Middle frontal gyrus (tissue), 1 donor: Measurements from ENCODE around the gene STAU1.
"Not testable (repeated sequence)": the region's sequence is repeated elsewhere in the genome, so short reads cannot be mapped to it uniquely, and the experiment has no call there.

Source experiments
- DNase-seq: peaks from one replicate; pipeline ENCODE4 v3.0.0-alpha.2; 2015; ENCODE audit warnings: low spot score; ENCODE audit errors: extremely low spot score

STAU1 gene

DNA sequence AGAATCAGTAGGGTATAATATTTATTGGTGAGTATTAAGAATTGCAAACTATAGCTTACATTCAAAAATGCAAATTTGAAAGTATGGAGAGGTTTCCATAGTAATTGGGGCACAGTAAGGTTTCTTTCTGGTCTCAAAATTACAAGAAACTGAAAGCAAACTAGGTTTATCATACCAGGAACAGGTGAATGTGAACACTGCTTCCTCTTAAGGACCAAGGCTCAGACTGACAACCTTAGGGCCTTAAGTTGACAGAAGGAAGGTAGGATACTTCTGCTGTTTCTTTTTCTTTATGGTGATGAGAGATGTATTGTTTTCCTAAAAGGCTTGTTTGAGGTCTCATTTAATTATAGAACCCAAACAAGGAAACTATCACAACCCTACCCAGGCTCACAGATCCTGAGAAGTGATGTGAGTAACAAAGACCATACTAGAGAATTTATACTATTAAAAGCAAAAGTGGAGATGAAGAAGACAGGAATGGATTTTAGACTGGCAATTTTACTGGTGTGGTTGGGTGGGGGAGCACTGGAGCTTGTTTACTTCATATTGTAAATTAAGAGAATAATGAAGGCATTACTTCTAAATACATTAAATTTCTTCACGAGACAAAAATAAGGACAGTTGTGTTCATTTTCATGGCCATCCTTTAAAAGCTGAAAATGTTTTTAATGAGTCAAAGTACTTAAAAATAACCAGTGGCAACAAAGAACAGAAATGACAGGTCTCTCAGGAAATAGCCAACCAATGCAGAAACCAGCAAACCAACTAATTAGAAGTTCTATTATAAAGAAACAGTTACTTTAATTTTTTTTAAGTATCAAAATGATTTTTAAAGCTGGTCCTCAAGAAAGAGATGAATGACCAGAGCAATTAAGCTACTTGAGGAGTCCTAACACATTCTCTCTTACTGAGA, 21.3 kb downstream of the STAU1 start:
- DNase-seq: no peak

DNA sequence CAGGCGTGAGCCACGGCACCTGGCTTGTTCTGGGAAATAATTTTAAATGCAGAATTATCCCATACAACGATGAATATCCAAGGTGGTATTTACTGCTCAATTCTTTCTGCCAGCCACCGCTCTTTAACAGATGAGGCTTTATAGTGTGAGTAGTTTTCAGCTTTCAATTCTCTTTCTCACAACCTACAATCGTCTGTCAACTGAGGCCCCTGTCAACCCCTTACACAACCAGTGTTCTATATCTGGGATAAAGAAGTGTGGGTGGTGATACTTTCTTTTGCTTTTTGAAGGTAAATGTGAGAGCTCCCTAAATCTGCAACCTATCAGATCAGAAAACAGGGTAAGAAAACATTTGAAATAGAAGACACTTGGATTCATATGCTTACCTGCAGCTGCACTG, 22.5 kb downstream of the STAU1 start:
- DNase-seq: no peak

DNA sequence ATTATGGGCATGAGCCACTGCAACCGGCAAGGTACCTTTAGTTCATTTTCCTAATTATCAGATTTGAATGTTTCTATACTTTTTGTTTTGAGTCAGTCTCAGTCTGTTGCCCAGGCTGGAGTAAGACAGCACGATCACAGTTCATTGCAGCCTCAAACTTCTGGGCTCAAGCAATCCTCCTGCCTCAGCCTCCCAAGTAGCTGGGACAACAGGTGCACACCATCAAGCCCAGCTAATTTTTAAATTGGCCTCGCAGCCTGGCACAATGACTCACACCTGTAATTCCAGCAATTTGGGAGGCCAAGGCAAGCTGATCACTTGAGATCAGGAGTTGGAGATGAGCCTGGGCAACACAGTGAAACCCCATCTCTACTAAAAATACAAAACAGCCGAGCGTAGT, 24.4 kb downstream of the STAU1 start:
- no peak for DNase-seq

DNA sequence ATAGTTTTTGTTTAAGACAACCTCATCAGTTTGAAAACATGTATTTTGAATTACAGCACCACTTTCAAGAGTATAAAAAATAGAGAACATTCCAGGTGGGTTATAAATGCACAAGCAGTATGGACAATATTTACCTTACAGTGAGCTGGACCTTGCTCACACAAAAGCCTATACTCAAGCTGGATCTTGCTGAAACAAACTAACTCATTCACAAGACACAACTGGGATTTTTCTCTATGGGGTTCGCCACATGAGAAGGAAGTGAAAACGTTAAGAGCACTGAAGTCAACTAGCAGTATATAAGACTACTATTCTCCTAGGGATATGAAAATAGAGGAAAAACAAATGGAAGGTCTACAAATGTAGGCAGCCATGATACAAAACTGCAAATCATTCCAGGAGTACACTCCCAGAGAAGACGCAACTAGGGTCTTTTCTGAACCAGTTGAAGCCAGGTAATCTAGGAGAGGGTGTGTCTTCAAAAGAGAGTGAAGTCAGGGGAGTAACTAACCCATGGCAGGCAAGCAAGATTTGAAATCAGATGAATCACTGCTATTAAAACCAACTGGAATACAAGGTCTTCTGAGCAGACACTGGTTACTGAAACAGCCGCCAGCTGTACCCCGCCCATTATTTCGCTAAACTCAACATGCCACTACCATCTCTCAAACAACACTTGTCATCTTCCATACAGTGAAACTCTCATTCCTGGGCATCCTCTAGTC, 26.5 kb downstream of the STAU1 start:
- no peak for DNase-seq

DNA sequence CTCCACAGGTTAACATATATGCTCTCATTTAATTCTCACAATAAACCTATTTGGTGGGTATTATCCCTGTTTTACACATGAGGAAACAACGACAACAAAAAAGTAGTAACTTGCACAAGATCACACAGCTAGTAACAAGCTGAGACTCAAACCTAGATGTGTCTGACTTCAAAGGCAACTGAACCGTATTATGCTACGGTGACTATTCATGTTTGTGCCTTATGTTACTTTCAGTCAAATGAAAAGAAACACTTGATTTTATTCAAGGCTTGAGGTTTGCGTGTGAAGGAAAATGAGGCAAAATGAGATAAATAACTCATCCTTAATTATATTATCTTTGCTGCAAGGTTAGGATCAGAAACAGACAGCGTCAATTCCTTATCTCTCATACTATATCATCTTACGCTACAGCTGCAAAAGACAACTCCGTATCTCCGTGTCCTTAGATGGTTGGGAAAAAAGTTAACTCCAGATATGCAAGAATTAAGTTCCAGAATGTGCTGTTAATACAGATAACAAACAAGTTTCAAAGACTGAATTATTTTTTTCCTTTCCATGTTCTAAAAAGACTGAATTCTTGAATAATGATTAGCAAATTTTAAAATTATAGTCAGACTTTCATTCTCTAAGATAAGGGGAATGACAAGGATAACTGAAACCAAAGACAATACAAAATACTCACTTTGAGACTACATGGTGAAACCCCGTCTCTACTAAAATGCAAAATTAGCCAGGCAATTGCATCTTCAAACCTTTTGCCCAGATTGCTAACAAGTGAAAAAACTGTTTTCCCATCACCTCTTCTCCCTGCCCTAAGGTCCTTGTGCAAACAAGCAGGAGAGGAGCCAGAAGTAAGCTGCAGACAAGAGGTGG, 27.8 kb downstream of the STAU1 start:
- no peak for DNase-seq

DNA sequence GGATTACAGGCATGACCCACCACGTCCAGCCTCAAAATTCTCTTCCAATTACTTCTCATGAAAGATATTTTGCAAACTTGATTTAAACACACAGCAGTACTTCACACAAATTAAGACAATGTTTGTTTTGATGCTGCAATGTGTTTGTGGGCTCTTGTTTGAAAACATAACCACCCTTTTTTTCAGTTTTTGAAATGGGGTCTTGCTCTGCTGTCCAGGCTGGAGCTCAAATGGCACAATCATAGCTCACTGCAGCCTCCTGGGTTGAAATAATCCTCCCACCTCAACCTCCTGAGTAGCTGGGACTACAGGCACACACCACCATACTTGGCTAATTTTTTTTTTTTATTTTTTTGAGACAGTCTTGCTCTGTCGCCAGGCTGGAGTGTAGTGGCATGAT, 31.0 kb downstream of the STAU1 start:
- no peak for DNase-seq

DNA sequence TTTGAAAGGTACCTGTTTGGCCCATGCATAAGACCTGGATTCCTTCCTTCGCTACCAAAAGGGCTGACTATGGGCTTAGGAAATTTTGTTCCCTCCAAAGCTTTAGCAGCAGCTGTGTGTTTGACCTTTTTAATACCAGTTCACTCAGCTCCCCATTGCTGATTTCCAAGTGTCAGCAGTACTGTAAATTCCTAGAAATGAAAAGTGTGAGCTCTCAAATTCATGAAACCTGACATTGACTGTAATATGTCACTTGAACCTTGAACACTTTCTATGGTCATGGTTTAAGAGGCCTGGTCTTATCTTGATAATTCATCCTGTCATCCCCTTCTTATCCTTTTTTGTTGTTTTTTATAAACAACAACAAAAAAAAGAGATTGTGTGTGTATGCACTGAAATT, 31.7 kb downstream of the STAU1 start:
- DNase-seq: no peak

DNA sequence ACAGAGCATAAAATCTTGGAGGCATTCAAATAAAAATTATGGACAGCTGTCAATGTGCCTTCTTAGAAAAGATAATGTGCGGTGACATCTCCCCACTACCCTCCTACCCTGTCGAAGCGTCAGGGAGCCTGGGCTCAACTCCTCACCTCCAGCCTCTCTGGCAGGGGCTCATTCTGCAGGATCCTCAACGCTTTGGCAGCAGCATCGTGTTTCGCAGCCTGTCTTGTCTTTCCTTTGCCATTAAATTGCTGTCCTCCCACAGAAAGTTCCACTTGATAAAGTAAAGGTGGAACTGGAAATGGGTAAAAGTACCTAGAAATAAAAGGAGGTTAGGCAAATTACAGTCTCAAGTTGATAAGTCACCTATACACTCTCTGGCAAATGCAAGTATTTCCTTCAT, 36.7 kb downstream of the STAU1 start:
- no peak for DNase-seq

DNA sequence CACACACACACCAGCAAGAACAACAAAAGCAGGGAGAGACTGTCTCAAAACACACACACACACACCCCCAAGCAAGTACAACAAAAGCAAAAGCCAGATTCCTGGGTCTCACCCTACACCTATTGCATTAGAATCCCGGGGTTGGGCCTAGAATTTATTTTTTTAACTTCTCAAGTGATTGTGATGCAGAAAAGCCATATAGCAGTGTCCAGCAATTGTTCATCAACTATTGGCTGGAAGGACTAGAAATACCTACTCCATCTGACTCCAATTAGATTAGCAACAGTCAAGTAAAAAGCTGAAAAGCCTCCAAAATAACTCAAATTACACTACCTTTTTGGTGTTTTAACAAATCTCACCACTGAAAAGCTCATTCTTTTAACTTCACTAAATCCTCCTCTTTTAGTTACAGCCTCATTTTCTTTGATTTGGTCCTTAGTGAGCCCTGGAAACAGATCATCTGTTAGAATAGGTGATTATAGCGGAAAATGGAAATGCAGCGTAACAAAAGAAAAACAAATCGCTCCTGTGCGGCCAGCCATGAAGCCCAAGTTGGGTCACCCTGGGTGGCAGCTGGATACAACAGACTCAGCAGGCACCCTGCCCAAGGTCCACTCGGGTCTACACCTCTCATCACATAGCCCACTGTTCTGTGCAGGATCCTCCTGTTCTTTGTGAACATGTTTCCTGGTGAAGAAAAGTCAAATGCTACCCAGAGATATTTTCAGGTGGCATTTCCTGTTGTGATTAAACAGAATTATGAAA, 38.7 kb downstream of the STAU1 start:
- DNase-seq: no peak

DNA sequence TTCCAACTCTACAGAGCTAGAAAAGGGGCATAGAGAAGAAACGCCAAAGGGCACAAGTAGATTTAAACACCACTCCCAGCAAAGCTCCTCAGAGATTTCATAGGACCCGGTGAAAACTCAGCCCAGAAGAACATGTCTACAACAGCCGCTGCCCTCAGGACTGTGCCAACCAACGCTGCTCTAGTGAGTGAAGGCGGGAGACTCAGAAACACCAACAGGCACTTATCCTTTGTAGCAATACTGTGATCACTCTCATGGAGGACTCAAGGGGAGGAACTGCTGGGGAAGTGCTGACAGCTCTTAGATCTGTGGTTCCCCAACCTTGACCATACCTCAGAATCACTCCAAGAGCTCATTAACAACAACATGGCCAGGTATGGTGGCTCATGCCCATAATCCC, 39.5 kb downstream of the STAU1 start:
- no peak for DNase-seq

DNA sequence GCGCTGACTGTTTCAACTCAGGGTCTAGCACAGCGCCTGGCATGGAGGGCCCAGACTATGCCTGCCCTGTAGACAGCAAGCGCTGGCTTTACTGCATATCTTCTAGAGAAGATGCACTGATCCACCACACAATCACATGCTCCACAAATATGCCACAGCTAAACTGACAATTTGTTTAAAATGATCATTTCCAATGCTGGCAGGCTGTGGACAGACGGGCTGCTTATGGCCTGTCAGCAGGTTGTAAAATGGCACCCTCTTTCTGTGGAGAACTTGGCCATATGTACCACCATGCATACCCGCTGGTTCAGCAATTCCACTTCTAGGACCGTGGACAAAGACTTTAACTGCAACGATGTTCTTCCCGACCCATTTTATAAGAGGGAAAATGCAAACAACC, 40.8 kb downstream of the STAU1 start:
- DNase-seq: no peak

DNA sequence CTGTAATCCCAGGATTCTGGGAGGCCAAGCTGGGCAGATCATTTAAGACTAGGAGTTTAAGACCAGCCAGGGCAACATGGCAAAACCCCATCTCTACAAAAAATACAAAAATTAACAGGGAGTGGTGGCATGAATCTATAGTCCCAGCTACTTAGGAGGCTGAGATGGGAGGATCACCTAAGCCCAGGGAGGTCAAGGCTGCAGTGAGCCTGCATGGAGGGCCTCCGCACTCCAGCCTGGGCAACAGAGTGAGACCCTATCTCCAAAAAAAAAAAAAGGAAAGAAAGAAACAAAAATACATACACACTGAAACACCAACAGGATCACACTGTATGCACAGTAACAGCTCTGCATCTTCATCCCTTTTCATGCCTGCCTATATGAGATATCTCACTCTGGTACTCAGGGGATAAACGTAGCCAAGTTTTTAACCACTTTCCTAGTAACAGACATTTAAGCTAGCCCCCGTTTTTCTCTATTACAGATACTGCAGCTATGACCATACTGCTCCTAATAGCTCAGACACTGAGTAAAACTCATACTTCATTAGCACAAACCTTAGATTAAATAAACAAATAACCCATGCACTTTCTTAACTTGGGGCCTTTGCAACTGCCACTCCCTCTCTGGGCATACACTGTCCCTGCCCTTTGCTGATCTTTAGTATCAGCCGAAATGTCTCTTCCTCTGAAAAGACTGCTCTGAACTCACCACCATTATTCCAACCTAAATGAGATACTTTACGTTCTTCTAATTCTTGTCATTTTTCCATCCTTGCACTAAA, 41.5 kb downstream of the STAU1 start:
- no peak for DNase-seq

DNA sequence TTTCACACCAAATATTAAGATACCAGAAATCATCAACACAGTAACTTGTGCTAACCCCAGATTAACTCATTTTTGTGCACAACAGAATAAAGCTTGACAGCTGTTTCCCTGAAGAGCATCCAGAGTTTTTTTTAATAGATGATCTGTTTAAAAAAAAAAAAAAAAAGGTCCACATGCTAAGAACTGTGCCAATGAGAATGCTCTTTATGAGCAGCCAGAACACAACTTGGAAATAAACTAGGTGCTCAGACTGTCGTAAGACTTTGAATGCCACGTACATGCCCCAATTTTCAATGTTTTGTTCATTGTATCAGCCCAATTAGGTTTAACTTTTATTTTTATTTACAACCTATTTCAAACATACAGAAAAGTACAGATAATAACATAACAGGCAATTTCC, 47.3 kb downstream of the STAU1 start:
- DNase-seq: no peak

DNA sequence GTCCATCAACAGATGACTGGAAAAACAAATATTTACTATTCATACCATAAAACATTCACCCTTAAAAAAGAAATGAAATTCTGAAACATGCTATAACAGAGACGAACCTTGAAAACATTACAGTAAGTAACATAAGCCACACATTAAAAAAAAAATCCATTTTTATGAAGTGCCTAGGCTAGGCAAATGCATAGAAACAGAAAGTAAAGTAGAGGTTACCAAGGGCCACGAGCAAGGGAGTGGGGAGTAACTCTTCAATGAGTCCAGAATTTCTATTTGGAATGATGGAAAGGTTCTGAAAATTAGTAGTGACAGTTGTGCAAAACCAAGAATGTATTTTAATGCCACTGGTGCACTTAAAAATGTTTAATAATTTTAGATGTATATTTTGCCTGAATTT, 47.7 kb downstream of the STAU1 start:
- DNase-seq: no peak

DNA sequence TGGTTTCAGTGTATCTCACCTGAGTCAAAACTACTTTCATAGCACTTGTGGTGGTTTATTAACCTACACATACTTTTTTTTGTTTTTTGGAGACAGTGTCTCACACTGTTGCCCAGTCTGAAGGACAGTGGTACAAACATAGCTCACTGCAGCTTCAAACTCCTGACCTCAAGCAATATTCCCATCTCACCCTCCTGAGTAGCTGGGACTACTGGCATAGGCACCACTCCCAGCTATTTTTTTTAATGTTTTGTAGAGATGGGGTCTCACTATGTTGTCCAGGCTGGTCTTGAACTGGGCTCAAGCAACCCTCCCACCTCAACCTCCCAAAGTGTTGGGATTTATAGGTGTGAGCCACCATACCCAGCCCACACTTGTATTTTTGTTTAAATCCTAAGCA, 49.7 kb downstream of the STAU1 start:
- DNase-seq: no peak

DNA sequence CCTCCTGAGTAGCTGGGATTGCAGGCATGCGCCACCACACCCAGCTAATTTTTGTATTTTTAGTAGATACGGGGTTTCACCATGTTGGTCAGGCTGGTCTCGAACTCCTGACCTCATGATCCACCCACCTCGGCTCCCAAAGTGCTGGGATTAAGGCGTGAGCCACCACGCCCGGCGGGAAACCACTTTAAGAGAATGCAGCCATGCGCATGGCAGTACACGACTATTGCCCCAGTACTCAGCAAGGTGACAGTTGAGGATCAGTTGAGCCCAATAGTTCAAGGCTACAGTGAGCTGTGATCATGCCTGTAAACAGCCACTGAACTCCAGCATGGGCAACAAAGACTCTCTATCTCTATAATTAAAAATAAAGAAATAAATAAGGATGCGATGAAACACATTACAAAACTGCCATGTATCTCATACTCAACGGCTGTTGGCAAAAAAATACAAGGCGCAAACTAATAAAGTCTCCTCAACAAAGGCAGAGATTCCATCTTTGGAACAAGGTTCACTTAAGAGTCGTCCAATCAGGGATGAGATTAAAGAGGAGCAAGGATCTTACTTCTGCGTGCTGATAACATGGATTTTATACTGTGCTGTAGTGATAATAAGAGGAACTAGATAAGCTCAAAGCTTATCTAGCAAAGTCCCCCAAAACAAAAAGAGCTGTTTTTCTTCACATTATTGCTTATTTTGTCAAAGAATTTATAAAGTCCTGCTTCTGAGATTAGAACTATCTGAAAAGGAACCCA, 51.1 kb downstream of the STAU1 start:
- DNase-seq: no peak

DNA sequence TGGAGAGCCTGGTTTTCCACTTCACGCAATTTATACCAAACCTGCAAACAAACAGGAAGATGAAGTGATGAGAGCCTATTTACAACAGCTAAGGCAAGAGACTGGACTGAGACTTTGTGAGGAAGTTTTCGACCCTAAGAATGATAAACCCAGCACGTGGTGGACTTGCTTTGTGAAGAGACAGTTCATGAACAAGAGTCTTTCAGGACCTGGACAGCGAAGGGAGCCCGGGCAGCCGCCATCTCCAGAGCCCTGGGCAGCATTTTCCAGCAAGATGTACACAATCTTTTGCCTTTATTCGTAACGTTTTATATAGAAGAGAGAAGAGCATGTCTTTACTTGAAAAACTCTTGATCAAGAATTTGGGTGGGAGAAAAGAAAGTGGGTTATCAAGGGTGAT, 53.3 kb downstream of the STAU1 start:
- not testable (repeated sequence) for DNase-seq

DNA sequence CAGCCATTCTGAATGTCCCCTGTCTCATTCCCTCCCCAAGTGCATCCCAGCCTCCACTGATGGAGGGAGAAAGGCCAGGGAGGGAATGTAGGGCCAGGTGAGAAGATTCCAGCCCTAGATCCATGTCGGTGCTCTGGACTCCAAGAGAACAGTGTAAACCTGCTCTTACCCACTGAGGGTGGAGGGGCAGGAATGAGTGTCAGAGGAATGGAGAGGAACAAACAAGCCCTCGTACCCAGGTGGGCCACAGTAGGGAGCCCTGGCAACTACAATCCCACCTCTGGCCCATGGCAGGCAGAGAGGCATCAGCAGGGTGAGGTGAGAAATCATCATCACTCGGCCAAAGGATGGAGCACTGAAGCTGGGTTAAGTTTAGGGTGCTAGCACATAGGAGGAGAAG, 54.6 kb downstream of the STAU1 start:
- DNase-seq: no peak

DNA sequence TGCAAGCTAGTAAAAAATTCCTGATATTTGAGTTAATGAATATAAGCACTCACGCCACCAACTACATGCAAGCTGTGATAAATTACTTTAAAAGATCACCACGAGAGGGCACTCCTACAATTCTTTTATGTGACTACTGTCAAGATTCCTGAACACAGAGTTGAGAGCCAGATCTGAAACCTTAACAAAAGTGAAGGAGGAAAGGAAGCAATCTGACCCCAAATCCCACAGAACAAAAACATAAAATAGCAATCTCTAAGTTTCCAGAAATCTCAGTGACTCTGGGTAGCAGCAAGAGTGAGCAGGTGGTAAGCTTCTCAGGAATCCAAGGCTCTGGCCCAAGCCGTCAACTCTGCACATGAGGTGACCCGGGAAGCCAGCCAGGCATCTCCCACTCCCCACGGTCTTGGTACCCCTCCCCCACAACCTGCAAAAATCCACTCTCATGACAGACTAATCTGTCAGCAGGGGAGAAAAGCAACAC, 55.1 kb downstream of the STAU1 start:
- DNase-seq: peak; percentile 58
